Measurements from ENCODE around the gene DPCD.

Gene DPCD

DNA sequence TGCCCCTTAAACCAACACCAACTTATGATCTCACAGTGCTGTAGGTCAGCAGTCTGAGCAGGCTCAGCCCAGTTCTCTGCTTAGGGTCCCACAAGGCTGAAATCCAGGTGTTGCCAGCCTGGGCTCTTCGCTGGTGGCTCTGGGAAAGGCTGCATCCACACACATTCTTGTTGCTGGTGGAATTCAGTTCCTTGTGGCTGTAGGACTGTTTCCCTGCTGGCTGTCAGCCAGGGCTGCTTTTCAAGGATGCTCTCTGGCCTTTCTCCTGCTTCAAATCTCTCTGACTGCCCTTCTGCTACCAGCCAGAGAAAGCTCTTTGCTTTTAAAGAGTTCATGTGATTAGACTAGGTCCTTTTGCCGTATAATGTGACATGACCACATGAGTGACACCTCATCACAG, 15.3 kb upstream of the DPCD start:
- ATAC-seq (ENCODE audit: low read depth) (no peak), DNase-seq (ENCODE audit: low spot score) (peak; percentile 19)
- H3K27me3 ChIP-seq (ENCODE audit: insufficient read depth, poor library complexity, severe bottlenecking): no peaks in the 10 kb centered on the region
- no peaks in the 10 kb centered on the region for H3K4me1 ChIP-seq (ENCODE audit: insufficient read depth, poor library complexity, severe bottlenecking)
- H3K27ac ChIP-seq (ENCODE audit: poor library complexity, severe bottlenecking): no peak overlapping the region
- no peaks in the 10 kb centered on the region for H3K36me3 ChIP-seq (ENCODE audit: low read depth)
- TF ChIP-seq, protein P1, sequence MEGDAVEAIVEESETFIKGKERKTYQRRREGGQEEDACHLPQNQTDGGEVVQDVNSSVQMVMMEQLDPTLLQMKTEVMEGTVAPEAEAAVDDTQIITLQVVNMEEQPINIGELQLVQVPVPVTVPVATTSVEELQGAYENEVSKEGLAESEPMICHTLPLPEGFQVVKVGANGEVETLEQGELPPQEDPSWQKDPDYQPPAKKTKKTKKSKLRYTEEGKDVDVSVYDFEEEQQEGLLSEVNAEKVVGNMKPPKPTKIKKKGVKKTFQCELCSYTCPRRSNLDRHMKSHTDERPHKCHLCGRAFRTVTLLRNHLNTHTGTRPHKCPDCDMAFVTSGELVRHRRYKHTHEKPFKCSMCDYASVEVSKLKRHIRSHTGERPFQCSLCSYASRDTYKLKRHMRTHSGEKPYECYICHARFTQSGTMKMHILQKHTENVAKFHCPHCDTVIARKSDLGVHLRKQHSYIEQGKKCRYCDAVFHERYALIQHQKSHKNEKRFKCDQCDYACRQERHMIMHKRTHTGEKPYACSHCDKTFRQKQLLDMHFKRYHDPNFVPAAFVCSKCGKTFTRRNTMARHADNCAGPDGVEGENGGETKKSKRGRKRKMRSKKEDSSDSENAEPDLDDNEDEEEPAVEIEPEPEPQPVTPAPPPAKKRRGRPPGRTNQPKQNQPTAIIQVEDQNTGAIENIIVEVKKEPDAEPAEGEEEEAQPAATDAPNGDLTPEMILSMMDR (IDR thresholded peaks at IDR 0.05; ENCODE audit: poor library complexity, severe bottlenecking): no peak
- H3K9me3 ChIP-seq (ENCODE audit: severe bottlenecking): no peaks in the 10 kb centered on the region
- H3K4me3 ChIP-seq (ENCODE audit: severe bottlenecking): no peak overlapping the region

DNA sequence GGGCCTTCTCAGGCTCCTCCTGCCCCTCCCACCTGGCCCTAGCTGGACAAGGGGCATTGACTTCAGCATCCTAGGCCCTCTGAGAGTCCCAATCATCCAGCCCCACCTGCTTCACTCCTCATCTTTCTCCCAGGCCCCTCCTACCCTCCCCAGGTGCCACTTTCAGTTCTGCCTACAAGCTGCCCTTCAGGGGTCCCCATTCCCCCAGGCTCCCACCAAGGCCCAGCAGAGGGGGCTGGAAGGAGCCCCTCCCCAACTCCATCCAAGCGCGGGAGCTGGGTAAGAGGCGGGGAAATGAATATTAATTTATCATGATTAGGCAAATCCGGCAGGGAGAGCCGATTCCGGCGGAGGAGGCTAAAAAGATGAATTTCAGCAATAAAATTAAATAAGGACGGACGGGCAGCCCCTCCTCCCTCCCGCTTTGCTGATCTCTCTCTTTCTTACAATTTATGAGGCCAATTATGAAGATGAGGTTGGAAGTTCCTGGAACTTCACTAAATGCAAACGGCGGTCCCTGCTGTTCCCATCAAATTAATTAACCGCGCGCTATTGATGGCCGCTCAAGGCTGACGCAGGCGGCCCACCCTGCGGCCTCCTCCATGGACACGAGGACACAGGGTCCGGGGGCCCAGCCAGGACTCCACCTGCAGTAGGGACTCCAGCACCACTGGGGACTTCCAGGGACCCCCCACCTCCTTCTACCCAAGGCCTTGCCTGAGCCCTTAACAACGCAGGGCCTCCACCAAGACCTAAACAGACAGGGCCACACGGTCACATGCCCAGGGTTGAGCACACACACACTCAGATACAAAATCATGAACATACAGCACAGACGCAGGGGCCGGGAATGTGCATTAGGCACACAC, 14.0 kb upstream of the DPCD start:
- Histone ChIP-seq H3K9me3 (ENCODE audit: severe bottlenecking) (no peaks in the 10 kb centered on the region), H3K27ac (ENCODE audit: poor library complexity, severe bottlenecking) (no peak overlapping the region), H3K36me3 (ENCODE audit: low read depth) (no peaks in the 10 kb centered on the region), H3K27me3 (ENCODE audit: insufficient read depth, poor library complexity, severe bottlenecking) (no peaks in the 10 kb centered on the region), H3K4me1 (ENCODE audit: insufficient read depth, poor library complexity, severe bottlenecking) (no peaks in the 10 kb centered on the region), H3K4me3 (ENCODE audit: severe bottlenecking) (no peak overlapping the region)
- DNase-seq (ENCODE audit: low spot score) (peak; percentile 54), ATAC-seq (ENCODE audit: low read depth) (no peak)
- TF ChIP-seq, protein P1 (IDR thresholded peaks at IDR 0.05; ENCODE audit: poor library complexity, severe bottlenecking): no peak

DNA sequence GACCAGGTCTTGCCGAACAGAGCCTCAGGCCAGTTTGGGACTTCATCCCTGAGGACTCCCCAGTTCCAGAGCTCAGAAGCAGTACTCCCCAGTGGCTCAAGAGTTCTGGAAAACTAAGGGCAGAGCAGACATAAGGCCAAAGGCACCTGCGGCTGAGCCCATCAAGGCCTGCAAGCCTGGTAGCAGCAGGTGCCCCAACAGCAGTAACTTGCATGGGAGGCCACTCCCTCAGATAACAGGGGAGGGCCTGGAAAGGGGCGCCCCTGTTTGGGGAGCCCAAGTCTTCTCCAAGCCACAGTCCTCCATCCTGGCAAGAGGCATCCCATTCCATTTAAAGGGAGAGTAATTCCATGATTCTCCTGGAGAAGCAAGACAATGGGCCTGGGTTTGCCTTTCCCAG, 13.0 kb upstream of the DPCD start:
- Histone ChIP-seq H3K4me1 (ENCODE audit: insufficient read depth, poor library complexity, severe bottlenecking) (no peaks in the 10 kb centered on the region), H3K9me3 (ENCODE audit: severe bottlenecking) (no peaks in the 10 kb centered on the region), H3K27ac (ENCODE audit: poor library complexity, severe bottlenecking) (no peak overlapping the region), H3K27me3 (ENCODE audit: insufficient read depth, poor library complexity, severe bottlenecking) (no peaks in the 10 kb centered on the region), H3K36me3 (ENCODE audit: low read depth) (no peaks in the 10 kb centered on the region), H3K4me3 (ENCODE audit: severe bottlenecking) (no peak overlapping the region)
- TF ChIP-seq, protein P1 (IDR thresholded peaks at IDR 0.05; ENCODE audit: poor library complexity, severe bottlenecking): no peak
- DNase-seq (ENCODE audit: low spot score) (no peak), ATAC-seq (ENCODE audit: low read depth) (no peak)

DNA sequence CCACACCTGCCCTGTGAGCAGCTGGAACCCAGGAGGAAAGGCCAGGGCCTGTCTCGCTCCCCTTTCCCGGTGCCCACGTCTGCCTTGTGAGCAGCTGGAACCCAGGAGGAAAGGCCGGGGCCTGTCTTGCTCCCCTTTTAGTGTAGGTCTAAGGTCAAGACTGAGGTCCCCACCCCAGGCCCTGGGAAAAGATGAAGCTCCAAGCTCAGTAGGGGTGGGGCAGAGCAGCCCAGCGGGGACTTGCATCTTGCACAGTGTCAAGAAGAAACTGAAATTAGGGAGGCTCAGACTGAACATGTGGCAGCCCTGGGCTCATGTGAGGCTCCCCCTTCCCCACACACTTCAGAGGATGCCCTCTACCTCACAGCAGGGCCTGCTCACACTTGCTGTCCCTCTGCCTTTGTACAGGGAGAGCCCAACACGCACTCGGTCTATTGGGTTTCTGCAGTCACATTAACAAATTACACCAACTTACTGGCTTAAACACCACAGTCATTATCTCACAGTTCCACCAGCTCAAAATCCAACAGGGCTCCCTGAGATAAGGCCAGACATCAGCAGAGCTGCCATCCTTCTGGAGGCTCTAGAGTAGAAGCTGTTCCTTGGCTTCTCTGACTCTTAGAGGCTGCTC, 12.4 kb upstream of the DPCD start:
- DNase-seq (ENCODE audit: low spot score) (no peak), ATAC-seq (ENCODE audit: low read depth) (no peak)
- H3K27ac ChIP-seq (ENCODE audit: poor library complexity, severe bottlenecking): no peak overlapping the region
- no peaks in the 10 kb centered on the region for H3K9me3 ChIP-seq (ENCODE audit: severe bottlenecking)
- TF ChIP-seq, protein P1 (IDR thresholded peaks at IDR 0.05; ENCODE audit: poor library complexity, severe bottlenecking): no peak
- H3K4me1 ChIP-seq (ENCODE audit: insufficient read depth, poor library complexity, severe bottlenecking): no peaks in the 10 kb centered on the region
- no peaks in the 10 kb centered on the region for H3K36me3 ChIP-seq (ENCODE audit: low read depth)
- no peak overlapping the region for H3K4me3 ChIP-seq (ENCODE audit: severe bottlenecking)
- no peaks in the 10 kb centered on the region for H3K27me3 ChIP-seq (ENCODE audit: insufficient read depth, poor library complexity, severe bottlenecking)

Measured in RWPE2 (cell line).